HUES6 (cell line): ENCODE results near the gene RNASEH2B.

Experiments
- H3K27ac ChIP-seq: 2 replicates; pipeline ENCODE4 v1.7.0; 2013; ENCODE audit warnings: low read depth, mild to moderate bottlenecking, low read length, inconsistent platforms
- H3K27me3 ChIP-seq: 2 replicates; pipeline ENCODE4 v1.6.1; 2013; ENCODE audit warnings: low read length; ENCODE audit not compliant: control insufficient read depth, insufficient read depth
- H3K36me3 ChIP-seq: 2 replicates; pipeline ENCODE4 v1.6.1; 2013; ENCODE audit warnings: low read length; ENCODE audit not compliant: control insufficient read depth, insufficient read depth
- H3K4me1 ChIP-seq: 2 replicates; pipeline ENCODE4 v1.6.1; 2013; ENCODE audit warnings: low read length; ENCODE audit not compliant: control insufficient read depth, insufficient read depth
- H3K4me3 ChIP-seq: 2 replicates; pipeline ENCODE4 v1.5.1; 2013; ENCODE audit warnings: low read depth, low read length
- H3K9ac ChIP-seq: one replicate; pipeline ENCODE4 v1.6.1; 2013; ENCODE audit warnings: mild to moderate bottlenecking, low read length
- H3K9me3 ChIP-seq: 2 replicates; pipeline ENCODE4 v1.6.1; 2013; ENCODE audit warnings: low read depth, low read length; ENCODE audit not compliant: control insufficient read depth, insufficient read depth

The RNASEH2B gene

GRCh38 chr13:50907781-50908180 lies 1.8 kb upstream of the RNASEH2B start:
- Histone ChIP-seq H3K9ac (no peak overlapping the region), H3K4me3 (no peak overlapping the region), H3K36me3 (no peaks in the 10 kb centered on the region), H3K4me1 (peaks cover 18% of the 10 kb centered on the region), H3K9me3 (no peaks in the 10 kb centered on the region), H3K27ac (no peak overlapping the region), H3K27me3 (no peaks in the 10 kb centered on the region)

DNA sequence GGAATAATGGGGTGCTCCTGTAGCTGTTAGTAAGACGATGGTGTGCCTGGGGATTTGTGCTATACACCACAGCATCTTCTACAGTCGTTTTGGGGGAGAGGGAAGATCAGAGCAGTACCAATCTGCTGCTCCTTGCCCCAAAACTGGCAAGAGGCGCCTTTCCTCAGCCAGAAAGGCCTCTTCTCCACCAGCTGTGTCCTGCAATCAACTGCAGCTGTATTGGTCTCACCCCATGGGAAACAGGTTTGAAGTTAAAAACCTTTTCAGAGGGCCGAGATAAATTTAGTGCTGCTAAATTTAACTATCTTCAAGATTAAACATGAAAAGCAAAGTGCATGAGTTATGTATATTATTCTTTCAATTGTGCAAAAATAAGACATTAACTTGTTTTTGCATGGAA lies 1.2 kb upstream of the RNASEH2B start:
- Histone ChIP-seq H3K9ac (no peak overlapping the region), H3K9me3 (no peaks in the 10 kb centered on the region), H3K27ac (no peak overlapping the region), H3K4me1 (peaks cover 18% of the 10 kb centered on the region), H3K36me3 (no peaks in the 10 kb centered on the region), H3K4me3 (no peak overlapping the region), H3K27me3 (no peaks in the 10 kb centered on the region)

DNA sequence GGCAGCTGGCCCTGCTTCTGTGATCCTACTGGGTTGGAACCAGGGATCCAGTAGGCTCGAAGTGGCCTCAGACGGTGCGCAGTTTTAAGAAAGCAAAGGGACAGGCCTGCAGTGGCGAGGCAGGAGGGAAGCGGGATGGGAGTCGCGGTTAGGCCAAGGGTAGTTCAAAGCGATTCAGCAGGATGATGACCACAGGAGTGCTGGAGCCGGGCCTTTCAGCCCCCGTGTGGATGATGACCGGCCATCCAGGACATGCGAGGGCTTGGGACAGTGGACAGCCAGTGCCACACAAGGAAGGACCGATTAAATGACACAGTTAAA lies 854 bp downstream of the RNASEH2B start:
- no peaks in the 10 kb centered on the region for H3K36me3 ChIP-seq
- H3K4me1 ChIP-seq = peaks cover 20% of the 10 kb centered on the region
- peak overlapping the region; percentile 93 for H3K9ac ChIP-seq
- peak overlapping the region; percentile 85 for H3K27ac ChIP-seq
- peak overlapping the region; percentile 69 for H3K4me3 ChIP-seq
- no peaks in the 10 kb centered on the region for H3K27me3 ChIP-seq
- H3K9me3 ChIP-seq = no peaks in the 10 kb centered on the region

GRCh38 chr13:50911081-50911631 lies 1.6 kb downstream of the RNASEH2B start:
- H3K9ac ChIP-seq = peak overlapping the region; percentile 19
- no peaks in the 10 kb centered on the region for H3K27me3 ChIP-seq
- peaks cover 23% of the 10 kb centered on the region for H3K4me1 ChIP-seq
- H3K9me3 ChIP-seq = no peaks in the 10 kb centered on the region
- no peaks in the 10 kb centered on the region for H3K36me3 ChIP-seq
- H3K4me3 ChIP-seq = peak overlapping the region; percentile 69
- no peak overlapping the region for H3K27ac ChIP-seq

DNA sequence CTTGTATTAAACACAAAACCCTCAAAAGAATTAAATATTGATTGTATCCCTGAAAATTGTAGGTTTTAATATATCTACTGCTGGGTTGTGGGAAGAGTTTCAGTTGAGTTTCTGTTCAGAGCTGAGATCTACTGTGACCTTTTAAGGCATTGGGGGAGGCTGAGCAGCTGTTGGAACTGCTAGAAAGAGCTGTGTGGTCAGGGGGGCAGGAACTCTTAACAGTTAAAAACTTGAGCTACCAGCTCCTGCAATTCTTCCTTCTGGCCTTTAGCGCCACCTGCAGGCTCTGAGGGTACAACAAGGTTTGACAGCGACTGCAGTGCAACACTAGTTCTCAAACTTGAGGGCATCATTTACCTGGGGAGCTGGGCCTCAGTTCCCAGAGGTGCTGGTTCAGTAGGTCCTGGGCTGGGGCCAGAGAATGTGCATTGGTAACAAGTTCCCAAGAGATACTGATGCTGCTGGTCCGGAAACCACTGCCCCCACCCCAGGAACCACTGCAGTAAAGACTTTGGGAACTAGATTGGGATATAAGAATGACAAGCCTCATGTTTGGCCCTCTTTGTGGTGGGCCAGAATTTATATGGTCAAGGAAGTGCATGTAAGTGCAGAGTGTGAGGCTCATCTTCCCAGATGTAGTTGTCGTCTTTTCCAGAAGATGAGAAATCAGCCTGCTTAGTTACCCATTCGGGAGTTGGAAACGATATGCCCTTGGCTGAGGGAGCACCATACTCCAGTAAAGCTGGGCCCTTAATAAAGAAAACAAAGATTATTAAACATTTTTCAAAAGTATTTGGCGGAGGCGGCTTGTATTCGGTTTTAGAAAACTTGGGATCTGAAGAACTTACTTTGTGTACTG lies 2.6 kb downstream of the RNASEH2B start:
- Histone ChIP-seq H3K4me3 (peak overlapping the region; percentile 69; the same call in 1 of the 2 replicates), H3K9ac (no peak overlapping the region), H3K27me3 (no peaks in the 10 kb centered on the region), H3K9me3 (no peaks in the 10 kb centered on the region), H3K36me3 (no peaks in the 10 kb centered on the region), H3K4me1 (peaks cover 32% of the 10 kb centered on the region), H3K27ac (no peak overlapping the region)

DNA sequence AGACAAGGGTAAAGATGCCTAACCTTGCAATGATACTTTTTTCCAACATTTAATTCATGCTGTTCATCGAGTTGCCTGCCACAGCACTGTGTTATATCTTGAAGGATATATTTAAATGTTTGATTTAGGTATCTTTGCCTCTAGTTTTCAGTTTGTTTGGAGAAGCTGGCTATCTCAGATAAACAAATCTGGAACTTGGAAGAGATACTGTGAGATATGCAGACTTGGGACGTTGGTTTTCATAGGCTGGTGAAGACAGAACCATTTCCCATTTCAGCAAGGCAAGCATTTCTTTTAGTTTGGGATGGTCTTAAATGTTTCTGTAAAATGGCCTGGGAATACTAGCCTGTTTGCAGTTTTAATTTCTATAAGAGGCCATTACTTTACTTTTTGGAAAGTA lies 3.3 kb downstream of the RNASEH2B start:
- H3K4me1 ChIP-seq = peaks cover 33% of the 10 kb centered on the region
- no peaks in the 10 kb centered on the region for H3K9me3 ChIP-seq
- no peaks in the 10 kb centered on the region for H3K36me3 ChIP-seq
- H3K4me3 ChIP-seq = no peak overlapping the region
- H3K9ac ChIP-seq = no peak overlapping the region
- H3K27me3 ChIP-seq = no peaks in the 10 kb centered on the region
- no peak overlapping the region for H3K27ac ChIP-seq

GRCh38 chr13:50914176-50914700 lies 4.6 kb downstream of the RNASEH2B start:
- H3K9ac ChIP-seq = no peak overlapping the region
- no peak overlapping the region for H3K27ac ChIP-seq

DNA sequence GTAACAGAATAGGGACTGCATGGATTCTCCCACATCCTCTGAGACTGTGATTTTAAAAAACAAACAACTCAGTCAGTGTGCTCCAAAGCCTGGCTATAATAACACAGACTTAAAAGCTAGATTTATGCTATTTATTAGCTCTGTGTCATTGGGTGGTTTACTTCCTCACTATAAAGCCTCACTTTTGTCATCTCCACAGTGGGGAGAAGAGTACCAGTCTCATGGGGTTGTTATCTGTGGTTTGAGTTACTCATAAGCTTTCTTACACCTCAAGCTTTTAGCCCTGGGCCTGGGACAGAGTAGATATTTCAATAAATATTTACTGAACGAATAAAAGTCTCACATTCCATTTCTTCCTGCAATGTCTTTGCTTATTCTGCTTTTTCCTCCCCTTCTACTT lies 5.3 kb downstream of the RNASEH2B start:
- Histone ChIP-seq H3K9me3 (no peaks in the 10 kb centered on the region), H3K27me3 (no peaks in the 10 kb centered on the region), H3K36me3 (no peaks in the 10 kb centered on the region), H3K4me1 (peaks cover 28% of the 10 kb centered on the region), H3K27ac (no peak overlapping the region), H3K9ac (no peak overlapping the region), H3K4me3 (no peak overlapping the region)

More at GRCh38 chr13:50914176-50914700, 4.6 kb downstream of the RNASEH2B start:
- no peak overlapping the region for H3K4me3 ChIP-seq
- peaks cover 31% of the 10 kb centered on the region for H3K4me1 ChIP-seq
- H3K27me3 ChIP-seq = no peaks in the 10 kb centered on the region
- H3K9me3 ChIP-seq = no peaks in the 10 kb centered on the region
- no peaks in the 10 kb centered on the region for H3K36me3 ChIP-seq

- H3K4me1 ChIP-seq = peaks cover 28% of the 10 kb centered on the region
- no peak overlapping the region for H3K4me3 ChIP-seq
- no peak overlapping the region for H3K9ac ChIP-seq
Measured at GRCh38 chr13:50915565-50915964, 6.0 kb downstream of the RNASEH2B start.

DNA sequence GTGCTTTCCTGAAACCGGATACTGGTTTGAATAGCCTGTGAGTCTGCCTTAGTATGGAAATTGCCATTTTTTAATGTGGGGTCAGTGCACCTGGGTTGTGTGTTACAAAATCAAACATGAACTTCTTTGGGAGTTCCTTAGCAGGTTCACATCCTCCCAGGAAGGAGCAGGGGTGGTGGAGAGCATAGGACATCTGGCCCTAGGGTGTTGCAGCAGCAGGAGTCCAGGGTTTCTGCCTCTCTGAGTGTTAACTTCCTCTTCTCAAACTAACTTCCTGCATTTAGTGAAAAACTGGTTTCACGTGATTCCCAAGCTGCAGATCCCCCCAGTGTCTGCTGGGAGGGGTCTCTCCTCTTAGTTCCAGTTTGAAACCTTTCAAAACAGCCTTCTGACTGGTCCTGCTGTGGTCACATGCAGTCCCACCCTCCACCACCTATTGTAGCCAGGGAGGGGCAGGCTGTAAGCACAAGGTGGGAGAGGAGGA lies 7.2 kb downstream of the RNASEH2B start:
- H3K4me1 ChIP-seq = peaks cover 16% of the 10 kb centered on the region
- H3K9ac ChIP-seq = no peak overlapping the region
- no peak overlapping the region for H3K4me3 ChIP-seq
- H3K27me3 ChIP-seq = no peaks in the 10 kb centered on the region
- peaks cover 10% of the 10 kb centered on the region for H3K9me3 ChIP-seq
- H3K27ac ChIP-seq = no peak overlapping the region
- no peaks in the 10 kb centered on the region for H3K36me3 ChIP-seq

More at GRCh38 chr13:50915565-50915964, 6.0 kb downstream of the RNASEH2B start:
- Histone ChIP-seq H3K27ac (no peak overlapping the region), H3K9me3 (no peaks in the 10 kb centered on the region; the same call in 1 of the 2 replicates), H3K36me3 (no peaks in the 10 kb centered on the region), H3K27me3 (no peaks in the 10 kb centered on the region)

DNA sequence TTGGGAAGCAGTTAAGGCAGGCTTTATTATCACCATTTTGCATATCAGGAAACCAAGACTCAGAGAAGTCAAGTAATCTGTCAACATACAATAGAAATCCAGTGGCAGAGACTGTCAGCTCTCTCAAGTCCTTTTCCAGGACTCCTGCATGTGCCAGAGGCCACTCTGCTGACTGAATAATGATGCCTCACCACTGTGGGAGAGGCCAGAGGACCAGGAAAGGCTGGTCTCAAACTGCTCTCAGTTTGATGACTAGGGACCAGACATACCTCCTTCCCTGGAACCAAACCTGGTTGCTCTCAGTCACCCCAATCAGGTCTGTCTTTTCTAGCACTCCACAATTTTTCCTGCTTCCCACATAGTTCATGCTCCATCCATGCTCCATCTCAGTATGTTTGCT lies 8.0 kb downstream of the RNASEH2B start:
- Histone ChIP-seq H3K27me3 (no peaks in the 10 kb centered on the region), H3K9me3 (peaks cover 18% of the 10 kb centered on the region), H3K27ac (no peak overlapping the region), H3K9ac (no peak overlapping the region), H3K36me3 (no peaks in the 10 kb centered on the region), H3K4me1 (peaks cover 15% of the 10 kb centered on the region), H3K4me3 (no peak overlapping the region)
